Left forelimb (tissue), 1 donor: ENCODE data around the gene BMPR1B.
"Not testable (repeated sequence)": the region's sequence is repeated elsewhere in the genome, so short reads cannot be mapped to it uniquely, and the experiment has no call there.

Experiments
- DNase-seq: peaks from one replicate; pipeline ENCODE4 v3.0.0-alpha.2; 2018; ENCODE audit warnings: low spot score

Gene BMPR1B

GRCh38 chr4:95142932-95143331 is 385.2 kb downstream of the BMPR1B start:
- DNase-seq, result no peak

DNA sequence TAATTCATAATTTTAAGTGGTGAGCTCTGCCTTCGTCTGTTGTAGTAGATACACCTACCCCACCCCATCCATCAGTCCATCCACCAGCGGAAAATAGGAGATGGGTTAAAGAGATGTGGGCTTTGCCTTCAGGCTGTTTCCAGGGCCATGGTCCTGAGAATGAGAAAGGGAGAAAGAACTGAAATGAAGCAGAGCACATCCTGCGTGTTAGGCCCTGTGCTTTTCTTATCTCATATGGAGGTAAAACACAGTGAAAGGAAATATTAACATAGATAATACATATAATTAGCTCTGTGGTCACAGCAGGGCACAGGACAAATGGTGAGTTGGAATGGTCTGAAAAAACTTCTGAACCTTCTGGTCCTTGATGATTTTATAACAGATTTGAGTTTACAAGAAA is 393.5 kb downstream of the BMPR1B start:
- no peak for DNase-seq

DNA sequence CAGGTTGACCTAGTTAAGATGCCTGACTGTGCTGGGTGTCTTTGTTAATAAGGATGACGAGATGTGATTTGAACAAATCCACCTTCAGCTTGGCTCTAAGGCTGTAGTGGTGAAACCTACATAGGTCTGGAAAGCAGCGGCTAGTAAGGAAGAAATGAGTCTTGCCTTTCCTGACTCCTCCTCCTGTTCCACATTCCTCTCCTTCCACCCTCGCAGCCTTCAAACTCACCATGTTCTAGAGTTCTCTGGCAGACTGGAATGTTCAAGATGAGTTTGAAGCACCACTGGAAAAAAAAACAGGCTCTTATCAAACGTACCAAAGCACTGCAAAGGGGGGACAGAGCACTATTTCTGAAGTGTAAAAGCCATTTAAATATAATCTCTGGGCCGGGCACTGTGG is 395.4 kb downstream of the BMPR1B start:
- no peak for DNase-seq

GRCh38 chr4:95155759-95156451 is 398.1 kb downstream of the BMPR1B start:
- no peak for DNase-seq

GRCh38 chr4:95156452-95156765 is 398.7 kb downstream of the BMPR1B start:
- DNase-seq, result no peak

DNA sequence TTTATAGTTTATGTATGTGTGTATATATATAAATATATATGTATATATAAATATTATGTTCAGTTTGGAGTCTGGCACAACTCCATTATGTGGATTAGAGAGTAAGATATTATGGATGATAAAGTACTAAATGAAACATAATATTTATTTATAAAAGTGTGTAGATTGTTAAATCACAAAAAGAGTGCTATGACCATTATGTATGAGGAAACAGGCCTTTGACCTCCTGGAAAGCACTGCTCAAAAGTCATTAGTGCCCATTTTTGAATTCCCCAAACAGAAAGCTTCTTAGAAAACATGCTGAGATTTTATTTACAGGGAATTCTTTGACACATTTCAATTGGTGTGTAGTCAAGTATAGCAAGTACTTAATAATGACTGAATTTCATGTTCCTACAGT is 399.8 kb downstream of the BMPR1B start:
- no peak for DNase-seq

- DNase-seq, result no peak
Measured at GRCh38 chr4:95158045-95158444, 400.3 kb downstream of the BMPR1B start.

DNA sequence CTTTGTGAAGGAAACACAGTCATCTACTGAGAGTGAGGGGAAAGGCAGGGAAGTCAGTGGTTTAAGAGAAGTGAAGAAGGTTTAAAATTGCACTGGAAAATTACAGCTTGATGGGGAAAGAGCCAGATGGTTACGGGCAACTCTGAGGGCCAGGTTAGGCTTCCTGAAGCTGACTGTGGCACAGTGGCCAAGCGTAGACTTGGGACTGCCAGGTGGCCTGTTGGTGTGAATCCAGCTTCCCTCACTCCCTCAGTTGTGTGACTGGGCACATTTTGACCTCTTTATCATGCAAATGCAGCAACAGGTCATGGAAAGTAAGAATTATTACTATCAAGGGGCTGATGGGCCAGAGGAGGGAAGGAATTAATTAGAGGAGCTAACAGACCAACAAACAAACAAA is 400.9 kb downstream of the BMPR1B start:
- DNase-seq, result no peak

GRCh38 chr4:95159384-95159783 is 401.6 kb downstream of the BMPR1B start:
- DNase-seq, result no peak

GRCh38 chr4:95161781-95162469 is 404.2 kb downstream of the BMPR1B start:
- no peak for DNase-seq

DNA sequence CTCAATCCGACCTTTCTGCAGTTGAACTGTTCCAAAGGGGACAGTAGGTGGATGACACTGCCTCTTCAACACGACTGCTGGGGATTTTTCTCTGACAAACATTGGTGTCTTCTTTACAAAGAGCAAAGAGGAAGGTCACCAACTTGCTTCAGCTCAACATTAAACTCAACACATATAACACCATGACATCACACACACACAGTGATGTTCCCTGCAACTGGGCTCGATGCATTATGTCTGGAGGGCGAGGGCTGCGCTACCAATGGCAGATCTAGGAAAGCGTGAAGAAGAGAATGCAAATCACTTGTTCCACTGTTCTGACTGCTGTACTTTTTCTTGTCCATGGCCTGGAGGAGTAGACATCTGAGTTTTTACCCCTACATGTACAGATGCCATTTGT is 405.1 kb downstream of the BMPR1B start:
- DNase-seq, result no peak

GRCh38 chr4:95165926-95166524 is 408.3 kb downstream of the BMPR1B start:
- no peak for DNase-seq

DNA sequence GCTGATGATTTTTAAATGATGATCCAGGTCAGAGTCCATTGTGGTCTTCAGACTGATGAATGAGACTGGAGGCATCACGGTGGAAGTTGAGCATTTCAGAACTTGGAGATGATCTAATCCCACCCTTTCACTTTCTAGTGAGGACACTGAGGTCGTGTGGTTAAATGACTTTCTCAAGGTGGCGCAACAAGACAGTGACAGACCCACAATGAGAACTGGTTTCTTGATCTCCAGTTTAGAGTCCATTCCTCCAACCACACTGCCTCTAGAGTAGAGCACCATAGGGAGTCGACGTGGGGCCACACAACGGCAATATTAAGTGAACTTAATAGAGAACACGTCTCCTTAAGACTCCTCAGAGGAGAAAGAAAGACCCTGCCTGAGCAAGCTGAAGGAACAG is 410.1 kb downstream of the BMPR1B start:
- DNase-seq, result no peak

GRCh38 chr4:95170176-95170575 is 412.4 kb downstream of the BMPR1B start:
- DNase-seq, result no peak

- DNase-seq, result not testable (repeated sequence)
Measured at GRCh38 chr4:95171377-95171776, 413.6 kb downstream of the BMPR1B start.

GRCh38 chr4:95178938-95179337 is 421.2 kb downstream of the BMPR1B start:
- no peak for DNase-seq

DNA sequence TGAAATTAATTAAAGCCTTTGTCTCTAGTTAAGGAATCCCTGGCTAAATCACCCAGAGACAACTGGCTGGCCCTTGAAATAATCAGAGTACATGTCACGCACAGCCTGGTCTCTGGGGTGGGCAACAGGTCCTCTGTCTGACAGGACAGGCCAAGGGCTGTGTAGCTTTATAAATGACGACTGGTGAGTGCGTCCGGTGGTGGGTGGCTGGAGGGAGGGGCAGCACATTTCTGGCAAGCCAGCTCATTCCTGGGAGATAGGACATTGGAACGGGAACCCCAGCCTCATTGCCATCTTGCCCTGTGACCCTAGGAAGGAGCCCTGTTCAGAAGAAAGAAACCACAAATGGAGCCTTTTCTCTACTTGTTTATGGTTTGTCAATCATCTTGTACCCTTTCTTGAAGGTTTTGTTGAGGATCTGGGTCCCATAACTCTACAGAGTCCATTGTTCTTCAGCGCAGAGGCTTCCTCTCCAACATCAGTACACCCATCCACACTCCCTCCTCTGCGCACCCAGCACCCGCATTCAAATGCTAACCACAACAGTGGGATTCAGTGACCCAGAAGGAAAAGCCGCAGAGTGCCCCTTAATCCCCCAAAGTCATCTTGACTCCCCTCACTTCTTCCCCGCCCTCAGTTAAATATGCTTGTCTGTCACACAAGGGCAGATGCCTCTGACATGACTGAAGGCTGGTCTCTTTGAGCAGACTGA is 422.9 kb downstream of the BMPR1B start:
- no peak for DNase-seq

GRCh38 chr4:95181243-95181995 is 423.7 kb downstream of the BMPR1B start:
- no peak for DNase-seq

- no peak for DNase-seq
Measured at GRCh38 chr4:95181996-95182306, 424.2 kb downstream of the BMPR1B start.

GRCh38 chr4:95183656-95184408 is 426.1 kb downstream of the BMPR1B start:
- no peak for DNase-seq

DNA sequence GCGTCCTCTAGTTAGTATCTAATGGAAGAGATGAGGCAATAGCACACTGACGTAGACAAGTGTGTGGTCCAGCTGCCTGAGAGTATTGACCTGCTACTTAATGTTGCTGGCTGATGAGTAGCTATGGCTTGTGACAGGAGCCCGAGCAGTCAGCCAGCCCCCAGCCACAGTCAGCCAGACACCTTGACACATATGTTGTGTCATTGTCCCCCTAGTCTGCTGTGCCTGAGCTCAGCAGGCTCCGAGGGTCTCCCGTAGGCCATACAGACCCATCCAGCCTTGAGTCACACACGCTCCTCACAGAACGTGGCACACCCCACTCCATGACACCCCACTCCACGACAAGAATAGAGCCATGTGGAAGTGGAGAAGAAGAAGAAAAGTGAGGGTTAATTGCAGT is 428.9 kb downstream of the BMPR1B start:
- DNase-seq, result no peak
